Esophagus muscularis mucosa (tissue), 4 donors: ENCODE data around the gene CTBP1. TPM values are rescaled to one million over a fixed set of nuclear protein-coding genes. Genes with fewer than 3 reads are reported as not detected.

Experiments
- DNase-seq: peaks from one replicate; pipeline ENCODE4 v3.0.0-alpha.2; 2017; ENCODE audit errors: extremely low spot score
- H3K27ac ChIP-seq, 4 donors: fragments of 200-600 bp; sonication (generic); replicated peaks in 1 of 4; 1 replicate in 3 of 4; 2 replicates in 1 of 4; pipeline ENCODE4 v1.5.1; 2016 to 2019; ENCODE audit warnings: mild to moderate bottlenecking in 1 of 4
- H3K27me3 ChIP-seq, 4 donors: fragments of 200-600 bp; sonication (generic); one replicate each; pipeline versions ENCODE4 v1.5.1 to v1.6.0; 2016 to 2019
- H3K36me3 ChIP-seq, 4 donors: fragments of 200-600 bp; sonication (generic); one replicate each; pipeline ENCODE4 v1.5.1; 2016 to 2019
- H3K4me1 ChIP-seq, 4 donors: fragments of 200-600 bp; sonication (generic); one replicate each; pipeline ENCODE4 v1.5.1; 2016 to 2019
- H3K4me3 ChIP-seq, 4 donors: fragments of 200-600 bp; sonication (generic); 1 replicate in 2 of 4; 2 replicates in 2 of 4; pipeline ENCODE4 v1.5.1; 2016 to 2019; ENCODE audit warnings: mild to moderate bottlenecking in 4 of 4, moderate library complexity in 1 of 4
- H3K9me3 ChIP-seq, 4 donors: fragments of 200-600 bp; sonication (generic); 1 replicate in 3 of 4; 2 replicates in 1 of 4; pipeline ENCODE4 v1.5.1; 2016 to 2019
- EP300 ChIP-seq: sonication (generic); formaldehyde crosslinking; IDR thresholded peaks from one replicate; pipeline ENCODE4 v1.6.1; 2017; ENCODE audit warnings: antibody characterized with exemption
- POLR2A ChIP-seq: fragments of 450-650 bp; IDR thresholded peaks from one replicate; pipeline ENCODE4 v1.6.1; 2017; ENCODE audit warnings: antibody characterized with exemption, moderate library complexity, mild to moderate bottlenecking, low read depth
- POLR2AphosphoS5 ChIP-seq, 2 donors: sonication (generic); formaldehyde crosslinking; IDR thresholded peaks; one replicate each; pipeline ENCODE4 v1.6.1; 2017; ENCODE audit warnings: antibody characterized with exemption in 2 of 2
- WGBS: methylation state at CpG from one replicate; pipeline ENCODE4 v1.1.5; 2018; 5-methylcytosine and 5-hydroxymethylcytosine counted together
- intact Hi-C: fragments of 100-400 bp; cut with DNase I; formaldehyde crosslinking; loops from one replicate; pipeline ENCODE4 v1.15.1; 2023
- total RNA-seq, 4 donors: library from RNA; depleted of rRNA; stranded (reverse); fragments of >200 nt; gene quantifications; one replicate each; pipeline versions ENCODE4 v1.1.0 to v1.2.1, GENCODE V29; 2016
- TF ChIP-seq, protein P1 (sequence below), 3 experiments: fragments of 200-600 bp in 2 of 3; fragments of 450-650 bp in 1 of 3; sonication (generic) in 2 of 3; IDR thresholded peaks; one replicate each; pipeline ENCODE4 v1.5.1; 2017 to 2019; ENCODE audit warnings: antibody characterized with exemption in 3 of 3, mild to moderate bottlenecking in 2 of 3, moderate library complexity in 1 of 3

CTBP1 gene
- total RNA-seq, 4 donors from 2014 or later, result 110 to 245 (median 172) TPM

DNA sequence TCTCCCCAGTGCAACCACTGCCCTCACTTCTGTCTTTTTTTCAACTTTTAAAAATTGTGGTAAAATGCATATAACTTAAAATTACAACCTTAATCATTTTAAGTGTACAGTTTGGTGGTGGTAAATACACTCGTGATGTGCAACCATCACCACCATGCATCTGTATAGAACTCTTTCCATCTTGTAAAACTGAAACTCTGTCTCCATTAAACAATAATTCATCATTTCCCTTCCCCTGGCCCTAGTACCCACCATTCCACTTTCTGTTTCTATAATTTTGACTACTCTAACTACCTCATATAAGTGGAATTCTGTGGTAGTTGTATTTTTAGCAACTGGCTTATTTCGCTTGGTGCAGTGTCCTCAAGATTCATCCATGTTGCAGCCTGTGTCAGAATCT, 6.8 kb upstream of the CTBP1 start:
- intact Hi-C loops, result no loop called here
- H3K9me3 ChIP-seq, result no peaks in the 10 kb centered on the region
- H3K4me3 ChIP-seq, result no peak overlapping the region
- no peaks in the 10 kb centered on the region for H3K27me3 ChIP-seq
- H3K27ac ChIP-seq, result no peak overlapping the region
- TF ChIP-seq POLR2AphosphoS5 (IDR thresholded peaks at IDR 0.05), result no peak
- no peak for TF ChIP-seq POLR2A
- TF ChIP-seq, protein P1, sequence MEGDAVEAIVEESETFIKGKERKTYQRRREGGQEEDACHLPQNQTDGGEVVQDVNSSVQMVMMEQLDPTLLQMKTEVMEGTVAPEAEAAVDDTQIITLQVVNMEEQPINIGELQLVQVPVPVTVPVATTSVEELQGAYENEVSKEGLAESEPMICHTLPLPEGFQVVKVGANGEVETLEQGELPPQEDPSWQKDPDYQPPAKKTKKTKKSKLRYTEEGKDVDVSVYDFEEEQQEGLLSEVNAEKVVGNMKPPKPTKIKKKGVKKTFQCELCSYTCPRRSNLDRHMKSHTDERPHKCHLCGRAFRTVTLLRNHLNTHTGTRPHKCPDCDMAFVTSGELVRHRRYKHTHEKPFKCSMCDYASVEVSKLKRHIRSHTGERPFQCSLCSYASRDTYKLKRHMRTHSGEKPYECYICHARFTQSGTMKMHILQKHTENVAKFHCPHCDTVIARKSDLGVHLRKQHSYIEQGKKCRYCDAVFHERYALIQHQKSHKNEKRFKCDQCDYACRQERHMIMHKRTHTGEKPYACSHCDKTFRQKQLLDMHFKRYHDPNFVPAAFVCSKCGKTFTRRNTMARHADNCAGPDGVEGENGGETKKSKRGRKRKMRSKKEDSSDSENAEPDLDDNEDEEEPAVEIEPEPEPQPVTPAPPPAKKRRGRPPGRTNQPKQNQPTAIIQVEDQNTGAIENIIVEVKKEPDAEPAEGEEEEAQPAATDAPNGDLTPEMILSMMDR (IDR thresholded peaks at IDR 0.05), result no peak
- TF ChIP-seq EP300, result no peak
- DNase-seq, result no peak
- peaks cover 7 to 21% (median 10%) of the 10 kb centered on the region in 4 donors for H3K4me1 ChIP-seq
- WGBS, result 86% methylated on average over 2 of the region's 2 CpGs
- H3K36me3 ChIP-seq, result peaks cover 0 to 6% (median 2%) of the 10 kb centered on the region in 4 donors

DNA sequence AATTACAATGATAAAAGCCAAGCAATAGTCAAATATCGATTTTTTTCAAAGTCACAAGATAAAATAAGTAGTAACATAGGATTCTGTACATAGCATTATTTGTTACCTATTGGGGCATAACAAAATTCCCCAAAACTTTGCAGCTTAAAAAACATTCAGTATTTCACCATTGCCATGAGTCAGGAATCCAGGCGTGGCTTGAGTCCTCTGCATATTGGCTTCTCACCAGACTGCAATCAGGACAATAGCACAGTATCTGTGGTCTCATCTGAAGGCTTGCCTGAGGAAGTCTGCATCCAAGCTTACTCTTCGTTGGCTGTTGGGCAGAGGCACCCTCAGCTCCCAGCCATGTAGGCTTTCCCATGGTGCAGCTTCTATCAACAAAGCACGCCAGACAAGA, 6.2 kb upstream of the CTBP1 start:
- no peak for DNase-seq
- Histone ChIP-seq H3K27ac (no peak overlapping the region), H3K27me3 (no peaks in the 10 kb centered on the region), H3K4me1 (peaks cover 12 to 26% (median 15%) of the 10 kb centered on the region in 4 donors), H3K36me3 (peaks cover 0 to 6% (median 2%) of the 10 kb centered on the region in 4 donors), H3K9me3 (no peaks in the 10 kb centered on the region), H3K4me3 (no peak overlapping the region)
- 94% methylated on average over 4 of the region's 4 CpGs for WGBS
- intact Hi-C loops, result no loop called here
- TF ChIP-seq, protein P1 (IDR thresholded peaks at IDR 0.05), result no peak

DNA sequence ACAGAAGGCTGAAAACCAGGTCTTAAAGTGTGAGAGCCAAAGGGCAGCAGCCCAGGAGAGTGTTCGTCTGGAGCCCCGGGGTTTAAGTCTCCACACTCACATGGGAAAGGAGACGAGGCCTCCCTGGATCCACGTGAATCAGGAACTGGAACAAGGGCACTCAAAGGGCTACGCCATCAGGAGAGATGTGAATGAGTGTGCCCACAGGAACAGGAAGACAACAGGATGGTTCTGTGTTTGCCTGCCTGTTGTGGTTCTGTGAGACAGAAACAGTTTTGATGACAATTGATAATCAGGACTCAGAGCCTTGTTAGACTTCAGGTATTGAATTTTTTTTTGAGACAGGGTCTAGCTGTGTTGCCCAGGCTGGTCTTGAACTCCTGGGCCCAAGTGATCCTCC, 4.9 kb upstream of the CTBP1 start:
- no peak for DNase-seq
- intact Hi-C loops, result loop anchor here (5.0 kb wide), 1 partner anchor 53 kb away; no protein-coding TSS in a partner anchor

DNA sequence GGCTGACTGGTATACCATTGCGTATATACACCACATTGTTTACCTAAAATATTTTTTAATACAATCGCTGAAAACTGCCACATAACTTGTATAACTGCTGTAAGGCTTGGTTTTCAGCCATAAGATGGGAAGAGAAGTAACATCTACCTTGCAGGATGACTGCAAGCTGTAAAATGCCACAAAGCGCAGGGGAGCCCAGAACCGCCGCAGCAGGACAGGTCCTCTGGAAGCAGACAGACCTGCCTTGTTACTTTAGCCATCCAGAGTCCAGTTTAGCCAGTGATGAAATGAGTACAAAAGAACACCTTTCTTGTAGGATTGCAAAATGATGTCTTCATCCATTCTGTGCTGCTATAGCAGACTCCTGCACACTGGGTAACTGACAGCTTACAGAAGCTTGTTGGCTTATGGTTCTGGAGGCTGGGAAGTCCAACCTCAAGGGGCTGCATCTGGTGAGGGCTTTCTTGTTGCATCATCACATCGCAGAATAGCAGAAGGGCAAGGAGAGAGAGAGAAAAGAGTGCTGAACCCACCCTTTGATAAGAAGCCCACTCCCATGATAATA, 4.1 kb upstream of the CTBP1 start:
- Histone ChIP-seq H3K9me3 (no peaks in the 10 kb centered on the region), H3K27me3 (no peaks in the 10 kb centered on the region), H3K4me1 (peaks cover 19 to 33% (median 21%) of the 10 kb centered on the region in 4 donors), H3K27ac (no peak overlapping the region), H3K36me3 (peaks cover 0 to 6% (median 2%) of the 10 kb centered on the region in 4 donors), H3K4me3 (no peak overlapping the region)
- intact Hi-C loops, result loop anchor here (5.0 kb wide), 1 partner anchor 54 kb away; no protein-coding TSS in a partner anchor
- no peak for DNase-seq
- WGBS, result 98% methylated on average over 6 of the region's 6 CpGs
- TF ChIP-seq, protein P1 (IDR thresholded peaks at IDR 0.05), result no peak
- TF ChIP-seq POLR2AphosphoS5 (IDR thresholded peaks at IDR 0.05), result no peak
- no peak for TF ChIP-seq EP300
- TF ChIP-seq POLR2A, result no peak

More for the DNA sequence above, 4.9 kb upstream of the CTBP1 start:
- Histone ChIP-seq H3K36me3 (peaks cover 0 to 6% (median 2%) of the 10 kb centered on the region in 4 donors), H3K4me3 (no peak overlapping the region), H3K4me1 (peaks cover 19 to 33% (median 21%) of the 10 kb centered on the region in 4 donors), H3K27ac (no peak overlapping the region), H3K27me3 (no peaks in the 10 kb centered on the region), H3K9me3 (no peaks in the 10 kb centered on the region)
- 97% methylated on average over 5 of the region's 5 CpGs for WGBS
- TF ChIP-seq EP300 (no peak), POLR2AphosphoS5 (IDR thresholded peaks at IDR 0.05) (no peak), POLR2A (no peak)
- TF ChIP-seq, protein P1 (IDR thresholded peaks at IDR 0.05), result no peak

DNA sequence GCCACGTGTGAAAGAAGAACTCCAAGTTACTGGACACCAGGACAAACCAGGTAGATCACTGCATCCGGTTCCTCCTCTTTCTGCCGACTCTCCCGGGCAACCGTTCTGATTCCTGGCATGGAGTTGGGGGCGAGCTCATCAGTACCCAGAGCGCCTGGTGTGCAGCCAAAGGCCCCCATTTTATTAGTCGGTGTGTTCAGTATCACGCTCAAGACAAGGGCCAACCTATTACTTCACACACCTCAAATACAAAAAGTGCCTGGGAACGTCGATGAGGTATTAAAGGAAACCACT, 2.8 kb upstream of the CTBP1 start:
- intact Hi-C loops, result loop anchor here (5.0 kb wide), 1 partner anchor 56 kb away; no protein-coding TSS in a partner anchor
- 98% methylated on average over 11 of the region's 11 CpGs for WGBS
- H3K27me3 ChIP-seq, result no peaks in the 10 kb centered on the region
- TF ChIP-seq POLR2A (no peak), EP300 (no peak), POLR2AphosphoS5 (IDR thresholded peaks at IDR 0.05) (no peak)
- TF ChIP-seq, protein P1 (IDR thresholded peaks at IDR 0.05), result no peak
- no peaks in the 10 kb centered on the region for H3K9me3 ChIP-seq
- peaks cover 0 to 6% (median 2%) of the 10 kb centered on the region in 4 donors for H3K36me3 ChIP-seq
- no peak for DNase-seq
- no peak overlapping the region for H3K4me3 ChIP-seq
- H3K4me1 ChIP-seq, result peaks cover 28 to 43% (median 30%) of the 10 kb centered on the region in 4 donors
- no peak overlapping the region for H3K27ac ChIP-seq
